ENCODE measurements around the gene FRRS1L.

The FRRS1L gene

GRCh38 chr9:109166171-109166770 lies 778 bp downstream of the FRRS1L start:
- no peak overlapping the region for H3K4me3 ChIP-seq (ENCODE audit: low read depth, low read length)
- in situ Hi-C loops (cut with HindIII; ENCODE audit: low sequenced_read_pairs): no loop called here
- no peak for TF ChIP-seq CTCF (IDR thresholded peaks at IDR 0.05; ENCODE audit: low read depth, low read length)
- DNase-seq (ENCODE audit: low read depth, low spot score): no peak

GRCh38 chr9:109164042-109164441 lies 3.0 kb downstream of the FRRS1L start:
- no peak overlapping the region for H3K4me3 ChIP-seq (ENCODE audit: low read depth, low read length)
- DNase-seq (ENCODE audit: low read depth, low spot score): no peak
- in situ Hi-C loops (cut with HindIII; ENCODE audit: low sequenced_read_pairs): no loop called here
- TF ChIP-seq CTCF (IDR thresholded peaks at IDR 0.05; ENCODE audit: low read depth, low read length): no peak

GRCh38 chr9:109163194-109163593 lies 3.9 kb downstream of the FRRS1L start:
- TF ChIP-seq CTCF (IDR thresholded peaks at IDR 0.05; ENCODE audit: low read depth, low read length): no peak
- DNase-seq (ENCODE audit: low read depth, low spot score): no peak
- no peak overlapping the region for H3K4me3 ChIP-seq (ENCODE audit: low read depth, low read length)
- in situ Hi-C loops (cut with HindIII; ENCODE audit: low sequenced_read_pairs): no loop called here

- no peak for TF ChIP-seq CTCF (IDR thresholded peaks at IDR 0.05; ENCODE audit: low read depth, low read length)
- in situ Hi-C loops (cut with HindIII; ENCODE audit: low sequenced_read_pairs): no loop called here
- no peak overlapping the region for H3K4me3 ChIP-seq (ENCODE audit: low read depth, low read length)
- DNase-seq (ENCODE audit: low read depth, low spot score): no peak
Observed at GRCh38 chr9:109162677-109163076, 4.4 kb downstream of the FRRS1L start.

- H3K4me3 ChIP-seq (ENCODE audit: low read depth, low read length): no peak overlapping the region
- in situ Hi-C loops (cut with HindIII; ENCODE audit: low sequenced_read_pairs): no loop called here
- no peak for TF ChIP-seq CTCF (IDR thresholded peaks at IDR 0.05; ENCODE audit: low read depth, low read length)
- no peak for DNase-seq (ENCODE audit: low read depth, low spot score)
Observed at GRCh38 chr9:109161471-109161870, 5.6 kb downstream of the FRRS1L start.

GRCh38 chr9:109159583-109159982 lies 7.5 kb downstream of the FRRS1L start:
- in situ Hi-C loops (cut with HindIII; ENCODE audit: low sequenced_read_pairs): no loop called here
- TF ChIP-seq CTCF (IDR thresholded peaks at IDR 0.05; ENCODE audit: low read depth, low read length): no peak
- DNase-seq (ENCODE audit: low read depth, low spot score): no peak
- H3K4me3 ChIP-seq (ENCODE audit: low read depth, low read length): no peak overlapping the region

GRCh38 chr9:109158651-109159050 lies 8.4 kb downstream of the FRRS1L start:
- in situ Hi-C loops (cut with HindIII; ENCODE audit: low sequenced_read_pairs): no loop called here
- no peak overlapping the region for H3K4me3 ChIP-seq (ENCODE audit: low read depth, low read length)
- DNase-seq (ENCODE audit: low read depth, low spot score): no peak
- TF ChIP-seq CTCF (IDR thresholded peaks at IDR 0.05; ENCODE audit: low read depth, low read length): no peak
